Right lobe of liver (tissue), 6 donors: ENCODE data around the gene SLC46A1. TPM values are rescaled to one million over a fixed set of nuclear protein-coding genes. Genes with fewer than 3 reads are reported as not detected.

Source experiments
- ATAC-seq, 4 donors: fragments of 200-7000 bp; cut with Tn5 transposase; one replicate each; pipeline ENCODE4 v1.9.1; 2020; ENCODE audit warnings: mild to moderate bottlenecking in 4 of 4, moderate library complexity in 4 of 4
- DNase-seq, 3 donors: peaks; one replicate each; pipeline ENCODE4 v3.0.0-alpha.2; 2020
- H3K27ac ChIP-seq, 3 donors: fragments of 200-600 bp; one replicate each; pipeline ENCODE4 v1.8.0; 2022
- H3K27me3 ChIP-seq, 2 donors: fragments of 200-600 bp; one replicate each; pipeline ENCODE4 v1.8.0; 2022
- H3K36me3 ChIP-seq, 4 donors: fragments of 200-600 bp; sonication (generic) in 1 of 4; one replicate each; pipeline versions ENCODE4 v1.5.1 to v1.8.0; 2017 to 2022; ENCODE audit warnings: control low read depth in 1 of 4
- H3K4me1 ChIP-seq, 4 donors: fragments of 200-600 bp; sonication (generic) in 1 of 4; one replicate each; pipeline versions ENCODE4 v1.5.1 to v1.8.0; 2017 to 2022; ENCODE audit warnings: control low read depth in 1 of 4
- H3K4me3 ChIP-seq, 3 donors: fragments of 200-600 bp; one replicate each; pipeline ENCODE4 v1.8.0; 2022
- H3K9me3 ChIP-seq, 4 donors: fragments of 200-600 bp; sonication (generic) in 1 of 4; one replicate each; pipeline versions ENCODE4 v1.5.1 to v1.8.0; 2017 to 2022; ENCODE audit warnings: control low read depth in 1 of 4
- POLR2A ChIP-seq: fragments of 450-650 bp; IDR thresholded peaks from one replicate; pipeline ENCODE4 v1.6.1; 2017; ENCODE audit warnings: antibody characterized with exemption, mild to moderate bottlenecking
- WGBS: methylation state at CpG from one replicate; pipeline ENCODE4 v1.1.6; 2018; ENCODE audit warnings: low coverage, low lambda C conversion rate; ENCODE audit not compliant: insufficient coverage; ENCODE audit errors: missing lambda C conversion rate; 5-methylcytosine and 5-hydroxymethylcytosine counted together
- intact Hi-C, 2 donors: fragments of 100-400 bp; cut with DNase I; formaldehyde crosslinking; loops; one replicate each; pipeline versions ENCODE4 v1.11.2 to v1.14.1; 2022
- total RNA-seq, 6 experiments: library from RNA; depleted of rRNA in 2 of 6; stranded (reverse); fragments of >200 nt in 2 of 6; fragmentation: NEBNext Ultra II Directional in 3 of 6; extraction: Animal tissue kit (Norgen Biotek cat#: 25700) in 3 of 6; gene quantifications; one replicate each; pipeline versions ENCODE4 v1.1.0 to v1.2.4, GENCODE V29; 2016 to 2023
- TF ChIP-seq, protein P1 (sequence below), 4 donors: fragments of 200-600 bp in 3 of 4; fragments of 450-650 bp in 1 of 4; IDR thresholded peaks; one replicate each; pipeline versions ENCODE4 v1.5.1 to v1.8.0; 2016 to 2022; ENCODE audit warnings: antibody characterized with exemption in 4 of 4, mild to moderate bottlenecking in 2 of 4
- donor health status: DM: no; HTN: yes; CAD: no.
- donor health status: DM: no; HTN: no; CAD: no.
- donor health status: DM: no; HTN: no; CAD: no.
- donor health status: DM: no; HTN: yes; CAD: no.
- donor health status: DM: no; HTN: yes; CAD: no.

Gene SLC46A1
- total RNA-seq, 6 experiments from 2014 or later, result 22.1 to 44.6 (median 32.1) TPM

GRCh38 chr17:28415886-28416285 is 9.9 kb upstream of the SLC46A1 start:
- Histone ChIP-seq H3K9me3 (no peaks in the 10 kb centered on the region), H3K27me3 (no peaks in the 10 kb centered on the region), H3K36me3 (no peaks in the 10 kb centered on the region), H3K4me3 (no peak overlapping the region), H3K4me1 (peaks cover 0 to 10% (median 0%) of the 10 kb centered on the region in 4 donors), H3K27ac (no peak overlapping the region)
- no peak for ATAC-seq
- TF ChIP-seq POLR2A, result no peak
- TF ChIP-seq, protein P1, sequence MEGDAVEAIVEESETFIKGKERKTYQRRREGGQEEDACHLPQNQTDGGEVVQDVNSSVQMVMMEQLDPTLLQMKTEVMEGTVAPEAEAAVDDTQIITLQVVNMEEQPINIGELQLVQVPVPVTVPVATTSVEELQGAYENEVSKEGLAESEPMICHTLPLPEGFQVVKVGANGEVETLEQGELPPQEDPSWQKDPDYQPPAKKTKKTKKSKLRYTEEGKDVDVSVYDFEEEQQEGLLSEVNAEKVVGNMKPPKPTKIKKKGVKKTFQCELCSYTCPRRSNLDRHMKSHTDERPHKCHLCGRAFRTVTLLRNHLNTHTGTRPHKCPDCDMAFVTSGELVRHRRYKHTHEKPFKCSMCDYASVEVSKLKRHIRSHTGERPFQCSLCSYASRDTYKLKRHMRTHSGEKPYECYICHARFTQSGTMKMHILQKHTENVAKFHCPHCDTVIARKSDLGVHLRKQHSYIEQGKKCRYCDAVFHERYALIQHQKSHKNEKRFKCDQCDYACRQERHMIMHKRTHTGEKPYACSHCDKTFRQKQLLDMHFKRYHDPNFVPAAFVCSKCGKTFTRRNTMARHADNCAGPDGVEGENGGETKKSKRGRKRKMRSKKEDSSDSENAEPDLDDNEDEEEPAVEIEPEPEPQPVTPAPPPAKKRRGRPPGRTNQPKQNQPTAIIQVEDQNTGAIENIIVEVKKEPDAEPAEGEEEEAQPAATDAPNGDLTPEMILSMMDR (IDR thresholded peaks at IDR 0.05), result no peak
- WGBS, result no CpG with 5 or more reads among the region's 3 CpGs
- intact Hi-C loops, result no loop called here
- no peak for DNase-seq

GRCh38 chr17:28413804-28414203 is 7.8 kb upstream of the SLC46A1 start:
- DNase-seq (no peak), ATAC-seq (no peak)
- 78% methylated on average over 7 of the region's 7 CpGs for WGBS
- Histone ChIP-seq H3K27ac (no peak overlapping the region), H3K4me1 (peaks cover 0 to 10% (median 0%) of the 10 kb centered on the region in 4 donors), H3K4me3 (no peak overlapping the region), H3K27me3 (no peaks in the 10 kb centered on the region), H3K9me3 (no peaks in the 10 kb centered on the region), H3K36me3 (no peaks in the 10 kb centered on the region)
- intact Hi-C loops, result no loop called here
- TF ChIP-seq POLR2A, result no peak
- TF ChIP-seq, protein P1 (IDR thresholded peaks at IDR 0.05), result no peak

DNA sequence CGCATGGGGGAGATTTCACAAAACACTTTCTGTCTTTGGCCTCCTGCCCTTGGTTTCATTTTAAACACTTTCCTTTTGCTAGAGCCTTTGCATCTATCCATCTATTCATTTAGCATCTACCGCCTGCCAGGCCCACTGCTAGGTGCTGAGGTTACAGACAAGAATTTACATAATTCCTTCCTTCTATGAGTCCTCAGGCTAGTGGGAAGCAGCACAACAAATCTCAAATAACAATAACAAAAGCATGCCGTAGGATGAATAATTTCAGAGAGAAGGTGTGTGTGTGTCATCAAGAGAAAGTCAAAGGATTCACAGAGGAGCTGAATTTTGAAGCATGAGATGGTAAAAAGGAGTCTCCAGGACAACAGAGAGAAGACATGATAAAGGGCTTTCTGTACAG is 6.1 kb upstream of the SLC46A1 start:
- H3K4me3 ChIP-seq, result no peak overlapping the region
- H3K27me3 ChIP-seq, result no peaks in the 10 kb centered on the region
- H3K36me3 ChIP-seq, result no peaks in the 10 kb centered on the region
- 82% methylated on average over 3 of the region's 3 CpGs for WGBS
- no peak for TF ChIP-seq POLR2A
- TF ChIP-seq, protein P1 (IDR thresholded peaks at IDR 0.05), result no peak
- H3K4me1 ChIP-seq, result peaks cover 0 to 7% (median 0%) of the 10 kb centered on the region in 4 donors
- H3K9me3 ChIP-seq, result no peaks in the 10 kb centered on the region
- intact Hi-C loops, result no loop called here
- DNase-seq, result no peak
- ATAC-seq, result no peak
- H3K27ac ChIP-seq, result no peak overlapping the region

GRCh38 chr17:28407974-28408306 is 1.9 kb upstream of the SLC46A1 start:
- no peaks in the 10 kb centered on the region for H3K27me3 ChIP-seq
- H3K4me1 ChIP-seq, result peaks cover 0 to 25% (median 9%) of the 10 kb centered on the region in 4 donors
- intact Hi-C loops, result no loop called here
- no CpG with 5 or more reads among the region's 1 CpG for WGBS
- H3K27ac ChIP-seq, result no peak overlapping the region
- H3K36me3 ChIP-seq, result peaks cover 0 to 6% (median 0%) of the 10 kb centered on the region in 4 donors
- no peak for ATAC-seq
- TF ChIP-seq POLR2A, result no peak
- TF ChIP-seq, protein P1 (IDR thresholded peaks at IDR 0.05), result no peak
- H3K9me3 ChIP-seq, result no peaks in the 10 kb centered on the region
- H3K4me3 ChIP-seq, result no peak overlapping the region
- DNase-seq, result no peak
